Activated B cell treated with CpG ODN at 0.5 μM for 24 hours (primary cell): ENCODE measurements around the gene ABCD2. TPM values are rescaled to one million over a fixed set of nuclear protein-coding genes. Genes with fewer than 3 reads are reported as not detected.

ENCODE experiments used
- ATAC-seq: fragments of 200-7000 bp; cut with Tn5 transposase; one replicate; pipeline ENCODE4 v1.10.0; 2021; ENCODE audit warnings: low read depth, mild to moderate bottlenecking, moderate library complexity
- CTCF ChIA-PET: fragments of 350-600 bp; sonication (Branson Sonifier 250); formaldehyde crosslinking; loops from one replicate; lab custom pipeline; 2021; ENCODE audit warnings: antibody characterized with exemption; lab: Charles Lee
- POLR2A ChIA-PET: fragments of 350-600 bp; sonication (Branson Sonifier 250); formaldehyde crosslinking; loops from one replicate; lab custom pipeline; 2021; ENCODE audit warnings: antibody characterized with exemption; lab: Charles Lee
- DNase-seq: peaks from one replicate; pipeline ENCODE4 v3.0.0; 2022
- H3K27ac Mint-ChIP-seq: one replicate; pipeline ENCODE4 v1.8.0; 2020; ENCODE audit warnings: mixed read lengths
- H3K27me3 Mint-ChIP-seq: one replicate; pipeline ENCODE4 v1.8.0; 2021; ENCODE audit warnings: mixed read lengths
- H3K36me3 Mint-ChIP-seq: one replicate; pipeline ENCODE4 v1.8.0; 2021; ENCODE audit warnings: low read depth, mixed read lengths
- H3K4me1 Mint-ChIP-seq: one replicate; pipeline ENCODE4 v1.8.0; 2021; ENCODE audit warnings: mixed read lengths
- H3K4me3 Mint-ChIP-seq: one replicate; pipeline ENCODE4 v1.8.0; 2020; ENCODE audit warnings: mild to moderate bottlenecking, mixed read lengths
- H3K9me3 Mint-ChIP-seq: one replicate; pipeline ENCODE4 v1.8.0; 2020; ENCODE audit warnings: mixed read lengths
- intact Hi-C: fragments of 100-400 bp; cut with micrococcal nuclease; formaldehyde crosslinking; loops from one replicate; pipeline ENCODE4 v1.15.1; 2024
- total RNA-seq: library from RNA; stranded (reverse); gene quantifications from 2 replicates; pipeline ENCODE4 v1.2.3, GENCODE V29; 2022
- TF ChIP-seq, protein P1 (sequence below): fragments of 200-600 bp; IDR thresholded peaks from one replicate; pipeline ENCODE4 v1.8.0; 2022; ENCODE audit warnings: antibody characterized with exemption, mild to moderate bottlenecking

ABCD2 gene
- total RNA-seq, 1 donor from 2014 or later: 1.8 TPM

DNA sequence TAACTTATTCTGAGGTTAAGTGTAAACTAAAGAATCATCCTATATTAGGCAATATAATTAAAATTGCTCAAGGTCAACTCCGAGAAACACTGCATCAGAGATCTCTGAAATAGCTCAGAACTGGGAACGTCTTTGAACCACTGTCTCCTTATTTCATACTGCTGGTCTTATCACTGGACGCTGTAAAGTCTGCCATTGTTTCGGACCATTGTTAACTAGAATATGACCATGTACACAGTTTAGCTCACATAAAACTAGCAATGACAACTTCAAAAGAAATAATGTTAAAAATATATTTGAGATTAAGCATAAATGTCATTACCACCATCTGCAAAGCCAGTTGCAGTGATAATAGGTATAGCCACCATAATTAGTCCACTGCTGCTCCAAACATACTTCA is 2.9 kb downstream of the ABCD2 start:
- TF ChIP-seq, protein P1, sequence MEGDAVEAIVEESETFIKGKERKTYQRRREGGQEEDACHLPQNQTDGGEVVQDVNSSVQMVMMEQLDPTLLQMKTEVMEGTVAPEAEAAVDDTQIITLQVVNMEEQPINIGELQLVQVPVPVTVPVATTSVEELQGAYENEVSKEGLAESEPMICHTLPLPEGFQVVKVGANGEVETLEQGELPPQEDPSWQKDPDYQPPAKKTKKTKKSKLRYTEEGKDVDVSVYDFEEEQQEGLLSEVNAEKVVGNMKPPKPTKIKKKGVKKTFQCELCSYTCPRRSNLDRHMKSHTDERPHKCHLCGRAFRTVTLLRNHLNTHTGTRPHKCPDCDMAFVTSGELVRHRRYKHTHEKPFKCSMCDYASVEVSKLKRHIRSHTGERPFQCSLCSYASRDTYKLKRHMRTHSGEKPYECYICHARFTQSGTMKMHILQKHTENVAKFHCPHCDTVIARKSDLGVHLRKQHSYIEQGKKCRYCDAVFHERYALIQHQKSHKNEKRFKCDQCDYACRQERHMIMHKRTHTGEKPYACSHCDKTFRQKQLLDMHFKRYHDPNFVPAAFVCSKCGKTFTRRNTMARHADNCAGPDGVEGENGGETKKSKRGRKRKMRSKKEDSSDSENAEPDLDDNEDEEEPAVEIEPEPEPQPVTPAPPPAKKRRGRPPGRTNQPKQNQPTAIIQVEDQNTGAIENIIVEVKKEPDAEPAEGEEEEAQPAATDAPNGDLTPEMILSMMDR: no peak
- H3K27me3 Mint-ChIP-seq: no peaks in the 10 kb centered on the region
- H3K4me3 Mint-ChIP-seq: no peak overlapping the region
- ATAC-seq (no peak), DNase-seq (no peak)
- H3K4me1 Mint-ChIP-seq: peaks cover 17% of the 10 kb centered on the region
- no peaks in the 10 kb centered on the region for H3K36me3 Mint-ChIP-seq
- intact Hi-C loops: loop anchor here (1.0 kb wide), 1 partner anchor 7 kb away; no protein-coding TSS in a partner anchor
- H3K9me3 Mint-ChIP-seq: no peaks in the 10 kb centered on the region
- ChIA-PET CTCF (interaction anchor here (0.8 kb wide), 1 partner anchor 23 kb away, joined by 3 read pairs; no protein-coding TSS in a partner anchor), POLR2A (no interaction called here)
- H3K27ac Mint-ChIP-seq: no peak overlapping the region

DNA sequence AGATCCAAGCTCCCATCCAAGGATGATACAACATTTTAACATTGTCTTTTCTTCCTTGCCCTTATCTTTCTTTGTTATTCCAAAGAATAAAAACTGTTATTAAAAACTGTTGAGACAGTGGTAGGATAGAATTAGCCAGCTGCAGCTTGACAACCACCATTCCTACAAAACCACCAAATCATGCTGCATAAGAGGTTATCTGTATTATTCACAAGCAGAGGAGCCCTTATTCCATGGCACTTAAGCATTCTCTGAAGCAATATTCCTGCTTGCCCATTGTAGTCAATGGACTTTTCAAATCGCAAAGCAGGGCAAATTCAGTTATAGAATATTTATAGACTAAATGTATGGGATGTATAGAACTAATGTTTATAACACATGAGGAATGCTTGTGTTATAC is 3.4 kb downstream of the ABCD2 start:
- ChIA-PET CTCF (interaction anchor here (0.8 kb wide), 1 partner anchor 23 kb away, joined by 3 read pairs; no protein-coding TSS in a partner anchor), POLR2A (interaction anchor here (0.6 kb wide), 1 partner anchor 1300 kb away, joined by 4 read pairs; no protein-coding TSS in a partner anchor)
- Mint-ChIP-seq H3K27ac (no peak overlapping the region), H3K4me3 (no peak overlapping the region), H3K9me3 (no peaks in the 10 kb centered on the region), H3K36me3 (no peaks in the 10 kb centered on the region), H3K4me1 (peaks cover 14% of the 10 kb centered on the region), H3K27me3 (no peaks in the 10 kb centered on the region)
- intact Hi-C loops: no loop called here
- DNase-seq (no peak), ATAC-seq (no peak)
- TF ChIP-seq, protein P1: no peak

GRCh38 chr12:39613525-39613924 is 6.1 kb downstream of the ABCD2 start:
- Mint-ChIP-seq H3K36me3 (no peaks in the 10 kb centered on the region), H3K27me3 (no peaks in the 10 kb centered on the region), H3K27ac (no peak overlapping the region), H3K4me1 (peaks cover 7% of the 10 kb centered on the region), H3K9me3 (no peaks in the 10 kb centered on the region), H3K4me3 (no peak overlapping the region)
- POLR2A ChIA-PET: no interaction called here
- ATAC-seq (no peak), DNase-seq (no peak)
- TF ChIP-seq, protein P1: no peak
- CTCF ChIA-PET: no interaction called here
- intact Hi-C loops: no loop called here

GRCh38 chr12:39612250-39612649 is 7.4 kb downstream of the ABCD2 start:
- intact Hi-C loops: no loop called here
- no peak overlapping the region for H3K27ac Mint-ChIP-seq
- H3K4me1 Mint-ChIP-seq: peaks cover 7% of the 10 kb centered on the region
- H3K4me3 Mint-ChIP-seq: no peak overlapping the region
- H3K36me3 Mint-ChIP-seq: no peaks in the 10 kb centered on the region
- DNase-seq (no peak), ATAC-seq (no peak)
- POLR2A ChIA-PET: no interaction called here
- TF ChIP-seq, protein P1: no peak
- H3K9me3 Mint-ChIP-seq: no peaks in the 10 kb centered on the region
- H3K27me3 Mint-ChIP-seq: no peaks in the 10 kb centered on the region
- CTCF ChIA-PET: no interaction called here

- TF ChIP-seq, protein P1: no peak
- H3K4me1 Mint-ChIP-seq: peaks cover 5% of the 10 kb centered on the region
- no peaks in the 10 kb centered on the region for H3K36me3 Mint-ChIP-seq
- ATAC-seq (no peak), DNase-seq (no peak)
- intact Hi-C loops: no loop called here
- ChIA-PET POLR2A (no interaction called here), CTCF (no interaction called here)
- no peak overlapping the region for H3K4me3 Mint-ChIP-seq
- H3K9me3 Mint-ChIP-seq: no peaks in the 10 kb centered on the region
- H3K27ac Mint-ChIP-seq: no peak overlapping the region
- no peaks in the 10 kb centered on the region for H3K27me3 Mint-ChIP-seq
These were observed 7.8 kb downstream of the ABCD2 start for GRCh38 chr12:39611818-39612217.
